H1 (cell line): ENCODE results near the gene CD34. TPM values are rescaled to one million over a fixed set of nuclear protein-coding genes. Genes with fewer than 3 reads are reported as not detected.

Experiments used
- CTCF ChIA-PET: fragments of 300-600 bp; sonication (Branson Sonifier 250); formaldehyde crosslinking; loops from one replicate; lab custom pipeline; 2021; ENCODE audit not compliant: partially characterized antibody; lab: Charles Lee
- POLR2A ChIA-PET: fragments of 300-600 bp; sonication (Branson Sonifier 250); formaldehyde crosslinking; loops from one replicate; lab custom pipeline; 2021; ENCODE audit warnings: inconsistent platforms; ENCODE audit not compliant: partially characterized antibody; lab: Charles Lee
- DNase-seq, 2 experiments: peaks; one replicate each; pipeline versions ENCODE4 v3.0.0 to v3.0.0-alpha.2; 2010 to 2022; ENCODE audit warnings: low spot score in 2 of 2, low read depth in 1 of 2, mixed read lengths in 1 of 2
- FAIRE-seq: peaks from 2 replicates; lab custom pipeline; 2011; peaks lifted over from hg19 to GRCh38; lab: Jason Lieb, UNC
- H2AFZ ChIP-seq: 2 replicates; pipeline ENCODE4 v1.8.1; 2012; ENCODE audit warnings: low read length, inconsistent platforms
- H2AK5ac ChIP-seq: 2 replicates; pipeline ENCODE4 v1.6.1; 2013; ENCODE audit warnings: low read depth, low read length
- H2BK120ac ChIP-seq: replicated peaks from 2 replicates; pipeline ENCODE3; 2013; ENCODE audit warnings: low read depth, low read length, inconsistent platforms
- H2BK12ac ChIP-seq: 2 replicates; pipeline ENCODE4 v1.6.1; 2013; ENCODE audit warnings: low read depth, low read length
- H2BK15ac ChIP-seq: 2 replicates; pipeline ENCODE4 v1.6.1; 2013; ENCODE audit warnings: low read length
- H2BK20ac ChIP-seq: 2 replicates; pipeline ENCODE4 v1.6.1; 2013; ENCODE audit warnings: low read length
- H2BK5ac ChIP-seq: 2 replicates; pipeline ENCODE4 v1.6.1; 2013; ENCODE audit warnings: low read depth, low read length
- H3K14ac ChIP-seq: 2 replicates; pipeline ENCODE4 v1.6.1; 2013; ENCODE audit warnings: inconsistent platforms; ENCODE audit not compliant: insufficient read length
- H3K18ac ChIP-seq: 2 replicates; pipeline ENCODE4 v1.6.1; 2013; ENCODE audit warnings: low read length; ENCODE audit errors: extremely low read depth
- H3K23ac ChIP-seq: 2 replicates; pipeline ENCODE4 v1.6.1; 2013; ENCODE audit warnings: inconsistent platforms; ENCODE audit not compliant: insufficient read length
- H3K23me2 ChIP-seq: 2 replicates; pipeline ENCODE4 v1.6.1; 2013; ENCODE audit warnings: low read depth, low read length
- H3K27ac ChIP-seq: 2 replicates; pipeline ENCODE4 v1.6.1; 2011; ENCODE audit warnings: low read depth, low read length, inconsistent platforms
- H3K27me3 ChIP-seq, 4 experiments: replicated peaks in 1 of 4; 1 replicate in 1 of 4; 2 replicates in 3 of 4; pipeline versions ENCODE4 v1.6.1 to v1.8.1; 2011 to 2013; ENCODE audit warnings: low read length in 3 of 4, mild to moderate bottlenecking in 3 of 4, inconsistent platforms in 2 of 4, mixed read lengths in 2 of 4, moderate library complexity in 1 of 4; ENCODE audit not compliant: control insufficient read depth in 3 of 4, insufficient read depth in 3 of 4; ENCODE audit errors: extremely low read depth in 1 of 4
- H3K36me3 ChIP-seq, 4 experiments: 2 replicates each; pipeline versions ENCODE4 v1.6.1 to v1.8.1; 2011 to 2013; ENCODE audit warnings: mild to moderate bottlenecking in 4 of 4, low read length in 3 of 4, moderate library complexity in 2 of 4, control low read depth in 1 of 4, inconsistent platforms in 1 of 4; ENCODE audit not compliant: insufficient read depth in 4 of 4, control insufficient read depth in 2 of 4
- H3K4ac ChIP-seq: replicated peaks from 2 replicates; pipeline ENCODE3; 2013; ENCODE audit warnings: low read length, low read depth, mixed read lengths, inconsistent platforms; ENCODE audit not compliant: insufficient read length
- H3K4me1 ChIP-seq, 4 experiments: replicated peaks in 1 of 4; 1 replicate in 1 of 4; 2 replicates in 3 of 4; pipeline versions ENCODE4 v1.6.1 to v1.8.1; 2011 to 2013; ENCODE audit warnings: low read length in 3 of 4, inconsistent platforms in 2 of 4, mixed read lengths in 1 of 4; ENCODE audit not compliant: insufficient read depth in 4 of 4, control insufficient read depth in 3 of 4
- H3K4me2 ChIP-seq, 2 experiments: 2 replicates each; pipeline versions ENCODE4 v1.6.1 to v1.8.1; 2011 to 2013; ENCODE audit warnings: low read depth in 2 of 2, low read length in 2 of 2, control low read depth in 1 of 2, inconsistent platforms in 1 of 2, mild to moderate bottlenecking in 1 of 2; ENCODE audit not compliant: insufficient read depth in 1 of 2
- H3K4me3 ChIP-seq, 4 experiments: fragments of 200-600, 300-600 bp in 1 of 4; sonication (generic), shearing (Covaris generic), sonication (Bioruptor Twin) in 1 of 4; 2 replicates each; pipeline versions ENCODE4 v1.5.1 to v1.8.1; 2011 to 2016; ENCODE audit warnings: low read length in 4 of 4, low read depth in 3 of 4, control low read depth in 2 of 4, inconsistent platforms in 2 of 4, mild to moderate bottlenecking in 2 of 4, mixed read lengths in 1 of 4, moderate library complexity in 1 of 4; ENCODE audit not compliant: insufficient read depth in 2 of 4; ENCODE audit errors: extremely low read depth in 1 of 4
- H3K56ac ChIP-seq: replicated peaks from 2 replicates; pipeline ENCODE3; 2013; ENCODE audit warnings: low read depth, mild to moderate bottlenecking, mixed read lengths, low read length, inconsistent platforms; ENCODE audit not compliant: insufficient read length
- H3K79me1 ChIP-seq: 2 replicates; pipeline ENCODE4 v1.6.1; 2013; ENCODE audit warnings: low read depth, low read length, control low read depth
- H3K79me2 ChIP-seq, 2 experiments: 2 replicates each; pipeline versions ENCODE4 v1.6.1 to v1.8.1; 2012 to 2013; ENCODE audit warnings: low read length in 2 of 2, mild to moderate bottlenecking in 2 of 2, inconsistent platforms in 1 of 2; ENCODE audit not compliant: insufficient read depth in 2 of 2, control insufficient read depth in 1 of 2
- H3K9ac ChIP-seq, 4 experiments: replicated peaks in 1 of 4; 1 replicate in 1 of 4; 2 replicates in 3 of 4; pipeline versions ENCODE4 v1.6.1 to v1.8.1; 2011 to 2013; ENCODE audit warnings: low read depth in 3 of 4, low read length in 3 of 4, control low read depth in 2 of 4, mild to moderate bottlenecking in 2 of 4, moderate library complexity in 2 of 4, inconsistent platforms in 1 of 4; ENCODE audit errors: extremely low read depth in 1 of 4
- H3K9me3 ChIP-seq, 2 experiments: 2 replicates each; pipeline versions ENCODE4 v1.6.1 to v1.8.1; 2012 to 2013; ENCODE audit warnings: mild to moderate bottlenecking in 2 of 2, moderate library complexity in 2 of 2, control low read depth in 1 of 2, inconsistent platforms in 1 of 2, low read depth in 1 of 2, low read length in 1 of 2, mixed read lengths in 1 of 2; ENCODE audit not compliant: insufficient read depth in 2 of 2
- H4K20me1 ChIP-seq, 2 experiments: replicated peaks in 1 of 2; 2 replicates each; pipeline versions ENCODE3 to v1.8.1; 2011 to 2013; ENCODE audit warnings: inconsistent platforms in 2 of 2, low read length in 2 of 2, mild to moderate bottlenecking in 1 of 2; ENCODE audit not compliant: insufficient read depth in 2 of 2, control insufficient read depth in 1 of 2
- H4K5ac ChIP-seq: 2 replicates; pipeline ENCODE4 v1.6.1; 2013; ENCODE audit warnings: low read length, low read depth, mixed read lengths, inconsistent platforms; ENCODE audit not compliant: insufficient read length
- H4K8ac ChIP-seq: 2 replicates; pipeline ENCODE4 v1.8.0; 2013; ENCODE audit warnings: mild to moderate bottlenecking, moderate library complexity, low read length, inconsistent platforms; ENCODE audit not compliant: insufficient read depth; ENCODE audit errors: extremely low read depth
- H4K91ac ChIP-seq: replicated peaks from 2 replicates; pipeline ENCODE3; 2013; ENCODE audit warnings: low read length, mixed read lengths, inconsistent platforms; ENCODE audit not compliant: insufficient read length
- ASH2L ChIP-seq: fragments of 200-600, 300-600 bp; sonication (generic); IDR thresholded peaks from one replicate; pipeline ENCODE4 v1.7.1; 2017; ENCODE audit warnings: low read length
- EZH2 ChIP-seq: fragments of 200-600 bp; sonication (generic); IDR thresholded peaks from 2 replicates; pipeline ENCODE4 v1.7.1; 2012; ENCODE audit warnings: low read depth, mild to moderate bottlenecking, moderate library complexity, low read length, inconsistent platforms; ENCODE audit not compliant: severe bottlenecking
- HDAC6 ChIP-seq: IDR thresholded peaks from one replicate; pipeline ENCODE4 v1.7.1; 2012; ENCODE audit warnings: low read depth, mild to moderate bottlenecking, inconsistent platforms, low read length, moderate library complexity
- KDM5A ChIP-seq: fragments of 200-600 bp; IDR thresholded peaks from 2 replicates; pipeline ENCODE4 v1.7.1; 2012; ENCODE audit warnings: mild to moderate bottlenecking, low read length, inconsistent platforms, mixed read lengths
- POLR2AphosphoS5 ChIP-seq: IDR thresholded peaks from 2 replicates; pipeline ENCODE4 v1.6.1; 2011; ENCODE audit warnings: low read depth, low read length
- POU5F1 ChIP-seq: IDR thresholded peaks from 2 replicates; pipeline ENCODE4 v1.6.1; 2011; ENCODE audit warnings: low read depth, mild to moderate bottlenecking, low read length, moderate library complexity
- RFX5 ChIP-seq: IDR thresholded peaks from 2 replicates; pipeline ENCODE4 v1.6.1; 2011; ENCODE audit warnings: low read depth, low read length, improper control_type of control experiment, borderline replicate concordance
- SIN3A ChIP-seq, 2 experiments: IDR thresholded peaks in 1 of 2; conservative IDR thresholded peaks in 1 of 2; 2 replicates each; pipeline ENCODE4 v1.6.1; 2011 to 2012; ENCODE audit warnings: low read length in 2 of 2, improper control_type of control experiment in 1 of 2, low read depth in 1 of 2, mild to moderate bottlenecking in 1 of 2
- SP1 ChIP-seq: IDR thresholded peaks from 2 replicates; pipeline ENCODE4 v1.6.1; 2011; ENCODE audit warnings: low read depth, low read length
- SP4 ChIP-seq: IDR thresholded peaks from 2 replicates; pipeline ENCODE4 v1.6.1; 2012; ENCODE audit warnings: low read length, inconsistent platforms
- WGBS, 2 experiments: shearing (Covaris generic) in 1 of 2; methylation state at CpG; one replicate each; pipeline versions ENCODE4 v1.1.6 to v1.1.7; 2013 to 2015; ENCODE audit warnings: low lambda C conversion rate in 2 of 2, mixed read lengths in 2 of 2, inconsistent platforms in 1 of 2, low coverage in 1 of 2, missing lambda C conversion rate in 1 of 2; ENCODE audit not compliant: insufficient replicate concordance in 2 of 2, insufficient coverage in 1 of 2, insufficient read length in 1 of 2; ENCODE audit errors: extremely low coverage in 1 of 2, missing lambda C conversion rate in 1 of 2; 5-methylcytosine and 5-hydroxymethylcytosine counted together
- polyA plus RNA-seq, 7 experiments: library from polyadenylated mRNA; depleted of rRNA in 3 of 7; stranded (reverse) in 5 of 7; unstranded in 2 of 7; fragments of >200 nt in 5 of 7; fragments of 200-250 nt in 2 of 7; gene quantifications; 1 replicate in 5 of 7; 2 replicates in 1 of 7; 4 replicates in 1 of 7; pipeline versions ENCODE4 v1.2.1 to v1.2.3, GENCODE V29; 2011 to 2013; ENCODE audit warnings: missing spikeins in 2 of 7, mixed read lengths in 2 of 7
- total RNA-seq: library from RNA; stranded (reverse); fragmentation: NEBNext Ultra II Directional; extraction: Animal tissue kit (Norgen Biotek cat#: 25700); gene quantifications from 2 replicates; pipeline ENCODE4 v1.2.1, GENCODE V29; 2021
- TF ChIP-seq, protein P1 (sequence below): IDR thresholded peaks from 2 replicates; pipeline ENCODE4 v1.6.1; 2011; ENCODE audit warnings: low read depth, mild to moderate bottlenecking, low read length; ENCODE audit not compliant: insufficient read depth

CD34 gene
- total and polyA plus RNA-seq, 2 of the 8 experiments (the other 6 are each of a cell fraction or from before 2014, with no cell fraction given), result 0.39 to 0.54 TPM

DNA sequence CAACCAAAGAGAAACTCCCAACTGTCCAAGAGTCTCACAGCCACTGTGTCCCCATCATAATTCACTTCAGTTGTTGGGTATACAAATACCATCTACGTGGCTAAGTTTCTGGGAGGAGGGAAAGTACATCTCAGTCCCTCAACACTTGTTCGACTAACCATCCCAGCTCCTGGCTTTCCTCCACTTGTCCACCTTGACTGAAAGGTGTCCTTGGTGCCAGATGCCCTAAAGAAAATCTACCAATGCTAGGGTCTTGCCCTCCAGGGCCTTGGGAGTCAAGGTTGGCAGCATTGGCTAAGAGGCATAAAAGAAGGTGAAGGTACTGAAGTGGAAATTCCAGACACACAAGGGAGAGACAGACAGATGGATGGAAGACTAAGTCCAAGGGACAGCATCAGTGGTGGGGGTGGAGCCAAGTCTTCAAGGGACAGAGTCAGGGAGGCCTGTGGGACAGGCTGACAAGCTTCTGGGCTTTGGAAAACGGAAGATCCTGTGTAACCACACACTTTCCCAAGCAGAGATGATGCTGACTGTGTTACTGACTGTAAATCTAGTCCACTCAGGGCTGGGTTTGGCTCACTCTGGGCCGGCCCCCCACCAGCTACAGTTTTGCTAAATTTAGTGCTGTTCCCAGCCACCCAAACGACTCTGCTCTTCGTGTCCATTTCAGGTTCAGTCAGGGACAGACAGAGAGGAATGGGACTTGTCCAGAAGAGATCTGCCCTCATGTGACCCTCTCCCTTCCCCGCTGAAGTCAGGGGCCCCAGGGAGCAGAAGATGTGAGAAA lies 60.1 kb downstream of the CD34 start:
- Histone ChIP-seq H3K4me1 (peaks cover 0 to 3% (median 0%) of the 10 kb centered on the region in 4 experiments; a peak in 1 of 7 replicates), H2BK120ac (no peak overlapping the region), H4K5ac (no peak overlapping the region), H3K36me3 (no peaks in the 10 kb centered on the region), H2AFZ (no peak overlapping the region), H3K14ac (no peak overlapping the region), H3K9me3 (no peaks in the 10 kb centered on the region), H3K18ac (no peak overlapping the region), H4K8ac (no peak overlapping the region), H3K56ac (no peak overlapping the region), H4K91ac (no peak overlapping the region), H3K79me1 (no peaks in the 10 kb centered on the region), H3K4me3 (no peak overlapping the region), H3K9ac (no peak overlapping the region), H3K23me2 (no peaks in the 10 kb centered on the region), H2AK5ac (no peak overlapping the region), H3K27me3 (no peaks in the 10 kb centered on the region), H3K4ac (no peak overlapping the region), H3K23ac (no peak overlapping the region), H2BK5ac (no peak overlapping the region), H4K20me1 (no peaks in the 10 kb centered on the region), H3K79me2 (no peaks in the 10 kb centered on the region), H2BK15ac (no peak overlapping the region), H2BK12ac (no peak overlapping the region), H2BK20ac (no peak overlapping the region), H3K27ac (no peak overlapping the region), H3K4me2 (no peak overlapping the region)
- WGBS, 2 experiments, result 83% methylated on average over 7 of the region's 7 CpGs; no CpG with 5 or more reads in 1 of the 2 experiments
- FAIRE-seq (no peak), DNase-seq (no peak)
- CTCF ChIA-PET, result interaction anchor here (1.1 to 2.3 kb wide), 3 partner anchors 11 to 21 kb away, joined by 4 to 10 read pairs (median 7); no protein-coding TSS in a partner anchor
- POLR2A ChIA-PET, result no interaction called here
- TF ChIP-seq HDAC6, result no peak
- TF ChIP-seq SP4, result no peak
- TF ChIP-seq SP1, result no peak
- TF ChIP-seq SIN3A (conservative IDR thresholded peaks at IDR 0.05 in 1 of 2, IDR thresholded peaks at IDR 0.05 in 1 of 2; ENCODE audit: low read depth in 1 of 2, low read length in 2 of 2), result no peak
- TF ChIP-seq KDM5A, result no peak
- no peak for TF ChIP-seq ASH2L
- TF ChIP-seq POLR2AphosphoS5, result no peak
- TF ChIP-seq EZH2, result no peak
- no peak for TF ChIP-seq RFX5
- TF ChIP-seq, protein P1, sequence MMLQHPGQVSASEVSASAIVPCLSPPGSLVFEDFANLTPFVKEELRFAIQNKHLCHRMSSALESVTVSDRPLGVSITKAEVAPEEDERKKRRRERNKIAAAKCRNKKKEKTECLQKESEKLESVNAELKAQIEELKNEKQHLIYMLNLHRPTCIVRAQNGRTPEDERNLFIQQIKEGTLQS, result no peak
- TF ChIP-seq POU5F1, result no peak
